AG09319 (cell line): ENCODE results near the gene ACAP1.
"Not testable (repeated sequence)": the region's sequence is repeated elsewhere in the genome, so short reads cannot be mapped to it uniquely, and the experiment has no call there.

Experiments used
- DNase-seq: peaks from one replicate; pipeline ENCODE4 v3.0.0-alpha.2; 2010; ENCODE audit warnings: low read depth; ENCODE audit errors: extremely low read depth
- CTCF ChIP-seq: IDR thresholded peaks from 2 replicates; pipeline ENCODE4 v1.5.1; 2011; ENCODE audit warnings: low read depth, mild to moderate bottlenecking, inconsistent platforms, low read length, moderate library complexity

ACAP1 gene

GRCh38 chr17:7367918-7368598, 31.7 kb downstream of the ACAP1 start:
- DNase-seq, result no peak
- no peak for TF ChIP-seq CTCF

- not testable (repeated sequence) for DNase-seq
These were observed 32.3 kb downstream of the ACAP1 start for GRCh38 chr17:7368599-7368994.

GRCh38 chr17:7369825-7370224, 33.5 kb downstream of the ACAP1 start:
- no peak for TF ChIP-seq CTCF
- no peak for DNase-seq

GRCh38 chr17:7370853-7371252, 34.5 kb downstream of the ACAP1 start:
- DNase-seq, result no peak
- TF ChIP-seq CTCF, result no peak

GRCh38 chr17:7374353-7374752, 38.0 kb downstream of the ACAP1 start:
- no peak for TF ChIP-seq CTCF
- DNase-seq, result no peak

- no peak for DNase-seq
- no peak for TF ChIP-seq CTCF
These were observed 42.8 kb downstream of the ACAP1 start for GRCh38 chr17:7379134-7379533.

- TF ChIP-seq CTCF, result no peak
- peak; percentile 63 for DNase-seq
These were observed 44.0 kb downstream of the ACAP1 start for GRCh38 chr17:7380321-7380720.
